NCI-H146 (cell line): Measurements from ENCODE around the gene SLC9A3.
"Not testable (repeated sequence)": the region's sequence is repeated elsewhere in the genome, so short reads cannot be mapped to it uniquely, and the experiment has no call there.

Experiments used
- DNase-seq: peaks from one replicate; lab custom pipeline; 2025; lab: John Stamatoyannopoulos, UW

Gene SLC9A3

DNA sequence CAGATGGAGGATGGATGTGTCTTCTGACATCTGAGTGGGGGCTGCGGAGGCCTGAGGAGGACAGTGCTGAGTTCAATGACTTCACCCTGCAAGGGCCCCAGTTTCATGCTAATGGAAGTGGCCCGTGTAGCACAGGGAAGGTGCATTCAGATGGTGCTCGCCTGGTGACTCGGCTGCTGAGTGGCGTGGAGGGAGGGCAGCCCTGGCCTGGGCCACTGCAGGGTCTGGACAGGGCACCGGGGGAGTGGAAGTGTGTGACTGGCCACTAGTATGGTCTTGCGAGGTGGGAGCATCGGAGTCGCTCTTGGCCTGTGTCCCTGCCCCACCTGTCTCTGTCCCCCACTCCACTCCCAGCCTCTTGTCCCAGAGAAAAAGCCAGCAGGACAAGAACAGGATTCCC, 1.7 kb upstream of the SLC9A3 start:
- DNase-seq, result no peak

DNA sequence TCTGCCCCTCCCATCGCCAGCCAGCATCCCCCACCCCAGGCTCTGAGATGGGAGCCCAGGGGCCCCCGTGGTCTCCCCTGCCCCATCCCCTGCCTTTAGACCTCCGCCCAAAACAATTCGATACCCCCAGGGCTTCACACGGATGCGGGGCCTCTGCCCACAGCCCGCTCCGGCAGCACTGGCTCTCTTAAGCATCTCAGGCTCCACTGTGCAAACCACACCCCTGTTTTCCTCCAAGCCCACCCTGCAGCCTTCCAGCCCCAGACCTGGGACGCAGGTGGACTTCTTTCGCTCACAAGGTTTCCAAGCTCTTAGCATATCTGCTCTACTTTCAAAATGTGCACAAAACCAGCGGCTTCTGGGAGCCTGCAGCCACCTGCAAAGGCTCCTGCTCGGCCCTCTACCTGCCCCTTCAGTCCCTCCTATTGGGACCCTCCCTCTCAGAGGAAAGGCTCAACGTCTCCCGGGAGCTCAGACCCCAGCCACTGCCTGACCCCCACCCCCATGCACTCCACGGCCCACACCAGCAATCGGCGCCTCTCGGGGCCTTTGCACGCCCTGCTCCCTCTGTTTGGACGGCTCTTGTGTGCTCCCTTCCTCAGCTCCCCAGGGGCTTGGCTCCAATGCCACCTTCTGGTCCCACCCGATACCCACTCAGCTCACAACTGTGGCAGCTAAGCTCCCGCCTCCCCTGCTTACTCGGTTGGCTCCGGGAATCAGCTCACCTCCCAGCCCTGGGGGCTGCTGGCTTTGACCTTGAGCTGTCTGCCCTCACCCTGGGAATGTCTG, 918 bp upstream of the SLC9A3 start:
- DNase-seq, result no peak

DNA sequence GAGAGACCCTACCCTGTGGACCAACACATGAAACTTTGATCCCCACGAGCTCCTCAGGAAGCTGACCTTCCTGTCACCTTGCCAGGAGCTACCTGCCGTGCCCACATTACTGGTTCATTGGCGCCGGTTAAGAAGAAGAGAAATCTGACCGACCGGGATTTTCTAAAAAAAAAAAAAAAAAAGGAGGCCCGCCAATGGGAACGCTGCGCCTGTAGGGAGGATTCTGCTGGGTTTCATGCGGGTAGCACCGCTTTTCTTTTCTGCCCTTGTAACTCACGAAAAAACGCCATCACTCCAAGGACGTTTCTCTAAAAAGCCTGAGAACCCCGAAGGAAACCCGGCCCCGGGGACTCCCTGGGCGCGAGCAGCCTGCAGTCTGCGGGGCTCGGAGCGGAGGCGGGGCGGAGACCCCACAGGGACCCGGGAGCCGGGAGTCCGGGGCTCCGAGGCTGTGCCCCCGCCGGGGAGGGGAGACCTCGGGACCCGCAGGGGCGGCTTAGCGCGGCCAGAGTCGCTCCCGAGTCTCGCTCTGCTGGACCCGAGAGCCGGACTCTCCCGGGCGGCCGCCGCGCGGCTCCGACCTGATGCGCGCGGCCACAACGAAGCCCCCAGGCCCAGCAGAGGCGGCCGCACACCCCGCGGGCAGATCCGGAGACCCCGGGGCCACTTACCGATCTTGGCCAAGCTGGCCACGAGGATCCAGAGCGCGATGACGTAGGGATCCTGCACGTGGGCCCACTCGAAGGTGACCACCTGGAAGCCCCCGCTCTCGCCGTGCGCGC, 617 bp downstream of the SLC9A3 start:
- no peak for DNase-seq

DNA sequence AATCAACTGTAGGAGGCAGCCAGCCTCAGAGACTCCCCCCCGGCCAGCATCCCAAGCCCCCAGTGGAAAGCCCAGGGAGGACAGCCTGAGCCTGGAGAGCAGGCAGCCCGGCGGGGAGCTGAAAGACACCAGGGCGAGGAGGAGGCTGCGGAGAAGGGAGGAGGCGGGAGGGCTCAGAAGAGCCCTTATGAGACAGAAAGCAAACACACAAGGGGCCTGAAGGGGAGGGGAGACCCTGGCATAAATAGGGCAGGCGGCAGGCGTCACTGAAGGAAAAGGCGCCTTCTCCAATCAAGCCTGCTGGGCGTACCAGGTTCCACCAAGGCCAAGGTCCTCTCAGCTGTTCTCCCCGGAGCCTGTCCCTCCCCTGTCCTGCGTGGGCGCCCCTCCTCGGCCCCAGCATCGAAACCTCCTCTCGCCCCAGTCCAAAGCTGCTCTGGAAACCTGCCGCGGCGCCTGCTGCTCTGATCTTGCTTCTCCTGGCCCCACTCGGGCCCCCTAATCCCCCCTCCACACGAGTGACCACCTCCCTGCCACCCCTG, 1.3 kb downstream of the SLC9A3 start:
- no peak for DNase-seq

DNA sequence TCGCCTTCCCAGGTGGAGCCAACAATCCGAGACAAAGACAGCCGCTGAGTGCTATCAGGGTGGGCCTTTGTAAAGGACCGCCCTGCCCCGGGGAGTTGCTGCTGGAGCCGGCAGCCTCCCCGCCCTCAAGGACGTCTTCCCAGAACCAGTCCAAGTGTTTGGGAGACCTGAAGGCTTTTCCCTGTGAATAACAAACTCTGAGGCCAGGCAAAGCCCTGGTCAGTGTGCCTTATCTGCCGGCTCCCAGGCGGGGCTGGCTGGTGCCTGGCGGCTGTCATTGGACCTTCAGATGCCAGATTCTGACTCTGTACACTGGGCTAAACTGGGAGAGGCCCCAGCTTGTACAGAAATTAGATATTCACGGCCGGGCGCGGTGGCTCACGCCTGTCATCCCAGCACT, 2.1 kb downstream of the SLC9A3 start:
- DNase-seq, result no peak

DNA sequence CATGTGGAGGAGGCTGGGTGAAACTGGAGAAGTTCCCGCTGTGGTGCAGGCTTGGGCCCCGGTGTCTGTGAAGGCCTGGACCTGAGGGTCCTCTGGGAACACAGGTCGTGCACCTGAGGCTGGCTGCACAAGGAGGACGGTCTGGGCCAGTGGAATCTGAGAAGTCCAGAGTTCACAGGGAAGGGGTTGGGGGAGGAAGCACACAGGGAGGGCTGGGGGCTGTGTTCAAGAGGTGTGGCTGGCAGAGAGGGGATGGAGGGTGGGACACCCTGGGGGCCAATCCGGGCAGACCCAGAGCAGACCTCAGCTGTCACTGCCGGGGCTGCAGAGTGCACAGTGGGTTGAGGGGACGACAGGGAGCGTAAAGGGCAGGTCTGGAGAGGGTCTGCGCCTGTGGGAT, 2.6 kb downstream of the SLC9A3 start:
- DNase-seq, result no peak

DNA sequence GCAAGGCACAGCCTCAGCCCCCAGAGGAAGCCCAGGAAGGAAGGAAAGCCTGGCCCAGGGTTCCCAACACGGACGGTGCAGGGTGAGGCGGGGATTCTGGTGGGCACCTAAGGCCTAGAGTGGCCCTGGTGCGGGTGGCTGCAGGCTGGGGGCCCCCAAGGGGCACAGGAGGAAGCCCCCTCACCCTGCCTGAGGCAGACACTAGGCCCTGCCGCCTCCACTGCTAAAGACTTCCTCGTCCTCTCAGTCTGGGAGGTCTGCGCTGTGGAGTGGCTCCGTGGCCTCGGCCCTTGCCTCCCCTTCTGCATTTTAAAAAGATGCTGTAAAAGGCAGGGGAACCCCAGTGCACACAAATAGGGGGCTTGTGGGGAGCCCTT, 3.4 kb downstream of the SLC9A3 start:
- no peak for DNase-seq

DNA sequence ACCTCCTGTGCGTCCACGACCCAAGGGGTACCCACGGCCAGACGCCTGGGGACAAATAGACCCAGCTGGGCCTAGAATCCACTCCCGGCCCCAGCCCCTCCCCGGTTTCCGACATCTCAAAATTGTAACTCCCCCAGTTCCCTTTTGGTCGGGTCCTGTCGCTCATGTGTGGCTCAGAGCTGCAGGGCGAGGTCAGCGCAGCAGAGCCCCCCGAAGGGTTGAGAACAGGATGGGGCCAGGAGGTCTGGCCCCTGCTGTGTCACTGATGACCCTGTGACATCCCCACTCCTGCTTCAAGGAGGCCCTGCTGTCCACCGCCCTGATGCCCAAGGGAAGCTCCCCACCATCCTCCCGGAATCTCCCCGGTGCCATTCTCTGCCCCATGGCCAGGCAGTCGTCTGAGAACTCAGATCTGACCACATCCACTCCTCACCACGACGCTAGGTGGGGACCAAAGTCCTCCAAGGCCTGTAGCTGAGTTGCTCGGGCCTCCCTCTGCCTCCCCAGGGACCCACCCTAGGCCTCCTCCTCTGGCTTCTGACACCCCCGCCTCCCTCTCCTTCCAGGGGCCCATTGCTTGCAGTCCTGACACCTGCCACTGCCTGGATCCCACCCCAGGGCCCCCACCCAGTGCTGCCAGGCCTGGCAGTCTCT, 3.9 kb downstream of the SLC9A3 start:
- no peak for DNase-seq

DNA sequence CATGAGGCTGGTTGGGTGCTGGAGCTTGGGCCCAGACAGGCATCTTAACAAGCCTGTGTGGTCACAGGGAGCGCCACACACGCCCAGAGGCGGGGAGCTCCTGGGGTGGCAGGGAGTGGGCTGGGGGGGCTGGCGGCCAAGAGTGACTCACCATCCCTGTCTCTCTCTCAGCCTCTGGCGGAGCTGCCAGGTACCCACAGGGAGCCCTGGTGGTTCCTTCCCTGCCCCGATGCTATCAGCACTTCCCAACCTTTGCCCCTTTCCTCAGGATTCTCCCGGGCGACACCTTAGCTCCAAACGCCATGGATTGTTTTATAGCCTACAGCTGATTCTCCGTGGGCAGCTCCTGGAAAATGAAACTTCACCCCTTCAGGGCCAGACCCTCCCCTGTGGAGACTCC, 5.5 kb downstream of the SLC9A3 start:
- no peak for DNase-seq

DNA sequence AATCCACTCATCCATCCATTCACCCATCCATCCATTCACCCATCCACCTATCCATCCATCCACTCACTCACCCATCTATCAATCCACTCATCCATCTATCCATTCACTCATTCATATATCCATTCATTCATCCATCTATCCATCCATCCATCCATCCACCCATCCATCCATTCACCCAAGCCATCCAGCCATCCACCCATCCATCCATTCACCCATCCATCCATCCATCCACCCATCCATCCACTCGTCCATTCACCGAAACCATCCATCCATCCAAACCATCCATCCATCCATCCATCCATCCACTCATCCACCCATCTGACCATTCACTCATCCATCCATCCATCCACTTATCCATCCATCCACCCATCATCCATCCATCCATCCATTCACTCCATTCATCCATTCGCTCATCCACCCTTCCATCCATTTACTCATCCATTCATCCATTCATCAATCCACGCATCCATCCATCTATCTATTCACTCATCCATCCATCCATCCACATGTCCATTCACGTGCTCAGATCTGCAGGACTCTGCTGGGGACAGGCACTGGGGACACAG, 6.6 kb downstream of the SLC9A3 start:
- DNase-seq, result no peak

DNA sequence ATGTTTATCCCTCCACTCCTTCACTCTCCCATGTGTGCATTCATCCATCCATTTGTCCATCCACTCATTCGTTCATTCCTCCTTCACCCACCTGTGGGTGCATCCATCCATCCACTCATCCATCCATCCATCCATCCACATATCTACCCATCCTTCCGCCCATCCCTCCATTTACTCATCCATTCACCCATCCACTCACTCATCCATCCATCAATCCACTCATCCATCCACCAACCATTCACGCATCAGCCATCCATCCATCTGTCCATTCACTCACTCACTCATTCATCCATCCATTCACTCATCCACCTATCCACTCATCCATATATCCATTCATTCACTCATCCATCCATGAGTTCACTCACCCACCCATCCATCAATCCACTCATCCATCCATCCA, 7.3 kb downstream of the SLC9A3 start:
- no peak for DNase-seq

DNA sequence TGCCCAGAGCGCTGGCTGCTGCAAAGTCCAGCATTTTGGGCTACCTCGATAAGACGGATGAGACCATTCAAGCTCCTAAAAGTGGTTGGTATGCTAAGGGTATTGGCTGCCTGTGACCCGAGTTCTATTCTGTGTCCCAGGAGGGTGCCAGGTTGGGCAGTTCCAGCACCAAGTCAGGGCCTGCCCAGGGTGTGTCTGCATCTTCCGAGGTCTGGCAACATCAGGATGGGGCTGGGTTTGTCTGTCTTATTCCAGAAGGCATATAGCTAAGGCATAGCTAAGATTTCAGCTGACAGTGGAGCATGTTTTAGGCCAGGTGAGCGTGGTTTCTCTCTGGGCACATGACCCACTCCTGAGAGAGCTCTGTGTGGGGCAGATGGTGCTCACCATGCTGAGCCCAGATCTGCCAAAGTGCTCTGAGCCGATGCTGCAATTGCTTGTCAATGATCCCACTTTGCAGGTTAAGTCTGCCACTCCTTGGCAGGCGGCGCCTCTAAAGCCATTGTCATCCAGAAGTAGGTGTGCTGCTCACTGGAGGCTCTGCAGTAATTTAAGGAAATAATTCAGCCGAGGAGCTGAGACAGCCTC, 7.8 kb downstream of the SLC9A3 start:
- DNase-seq, result no peak

DNA sequence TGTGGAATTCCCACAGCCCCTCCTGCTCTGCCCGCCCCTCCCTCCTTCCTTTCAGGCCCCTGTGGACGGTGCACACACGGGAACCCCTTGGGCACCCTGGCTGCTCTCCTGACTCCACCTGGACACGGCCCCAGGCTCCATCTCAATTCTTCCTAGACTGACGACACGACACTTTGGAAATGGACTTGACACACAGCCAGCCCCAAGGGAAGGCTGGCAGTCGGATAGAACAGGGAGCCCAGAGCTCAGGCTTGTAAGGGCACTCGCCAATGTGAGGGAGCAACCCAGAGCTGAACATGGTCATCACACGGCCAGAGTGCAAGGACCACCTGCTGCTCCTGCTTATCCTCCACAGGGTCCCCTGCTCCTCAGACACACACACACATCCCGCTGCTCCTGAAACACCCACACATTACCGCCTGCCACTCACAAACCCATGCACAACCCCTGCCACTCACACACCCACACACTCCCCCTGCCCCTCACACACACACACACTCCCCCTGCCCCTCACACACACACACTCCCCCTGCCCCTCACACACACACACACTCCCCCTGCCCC, 8.9 kb downstream of the SLC9A3 start:
- no peak for DNase-seq

DNA sequence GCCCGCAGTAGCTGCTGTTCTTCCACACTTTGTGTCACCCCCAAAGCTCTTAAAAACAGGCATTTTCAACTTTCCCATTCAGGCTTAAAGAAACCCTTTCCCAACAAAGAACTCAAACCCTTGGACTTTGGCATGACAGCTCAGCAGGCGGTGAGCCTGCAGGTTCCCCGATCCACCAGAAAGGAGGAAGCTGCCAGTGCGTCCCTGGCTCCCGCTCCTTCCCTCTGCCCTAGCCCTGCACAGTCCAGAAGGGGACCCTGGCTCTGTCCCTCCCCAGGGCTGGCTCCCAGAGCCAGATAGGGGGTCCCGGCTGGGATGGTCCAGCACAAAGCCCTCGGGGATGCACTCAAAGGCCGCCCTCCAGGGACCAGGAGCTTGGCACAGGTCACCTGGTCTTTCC, 9.6 kb downstream of the SLC9A3 start:
- no peak for DNase-seq

DNA sequence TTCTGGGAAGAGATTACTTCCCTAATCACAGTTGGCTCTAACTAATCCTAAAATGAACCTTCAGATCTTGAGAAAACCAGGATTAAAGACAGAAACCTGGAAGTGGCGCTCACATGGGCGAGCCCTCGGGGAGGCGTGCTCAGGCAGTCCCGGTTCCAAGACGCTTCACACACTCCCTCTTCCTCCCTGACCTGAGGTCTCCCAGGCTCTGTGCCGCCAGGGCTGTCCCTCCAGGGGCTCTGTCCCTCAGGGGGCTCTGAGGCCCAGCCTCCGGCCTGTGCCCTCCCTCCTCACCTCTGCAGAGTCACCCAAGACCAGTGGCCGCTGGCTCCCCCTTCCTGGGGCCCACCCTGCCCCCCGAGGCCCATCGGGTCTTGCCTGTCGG, 10.2 kb downstream of the SLC9A3 start:
- DNase-seq, result no peak

DNA sequence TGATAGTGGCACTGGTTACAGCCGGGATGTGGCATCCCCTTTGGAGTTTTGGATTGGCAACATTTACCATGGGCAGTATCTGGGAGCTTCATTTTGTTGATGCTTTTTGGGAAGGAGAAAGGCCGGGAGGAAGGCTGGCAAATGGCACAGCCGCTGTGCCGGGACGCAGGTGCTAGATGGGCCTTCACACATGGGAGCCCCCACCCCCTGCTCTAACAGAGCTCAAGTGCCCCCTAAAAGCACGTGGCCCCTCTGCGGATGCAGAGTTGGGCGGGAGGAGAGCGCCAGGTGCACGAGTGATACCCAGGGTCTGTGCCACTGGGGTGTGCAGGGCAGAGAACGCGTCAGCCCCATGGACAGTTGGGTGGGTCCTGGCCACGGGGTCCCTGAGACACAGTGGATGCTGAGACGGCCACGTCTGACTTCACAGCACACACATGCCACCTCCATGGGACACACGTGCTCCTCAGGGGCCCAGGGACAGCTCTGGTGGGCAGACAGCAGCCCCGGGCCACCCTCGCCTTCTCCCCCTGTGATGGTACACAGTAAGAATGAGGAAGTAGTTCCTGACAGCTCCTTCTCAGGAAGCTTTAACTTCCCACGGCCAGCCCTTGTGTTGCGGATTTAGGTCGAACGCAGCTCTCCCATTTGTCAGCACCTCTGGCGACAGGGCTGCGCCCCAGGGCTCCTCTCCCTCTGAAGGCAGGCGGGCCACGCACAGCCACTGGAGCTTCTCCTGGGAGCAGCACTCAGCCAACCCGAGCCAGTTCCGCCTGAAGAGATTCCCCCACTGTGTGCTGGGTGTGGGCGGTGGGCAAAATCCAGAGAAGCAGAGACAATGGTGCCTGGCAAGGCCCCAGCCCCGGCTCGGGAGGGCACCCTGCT, 10.8 kb downstream of the SLC9A3 start:
- DNase-seq, result no peak

DNA sequence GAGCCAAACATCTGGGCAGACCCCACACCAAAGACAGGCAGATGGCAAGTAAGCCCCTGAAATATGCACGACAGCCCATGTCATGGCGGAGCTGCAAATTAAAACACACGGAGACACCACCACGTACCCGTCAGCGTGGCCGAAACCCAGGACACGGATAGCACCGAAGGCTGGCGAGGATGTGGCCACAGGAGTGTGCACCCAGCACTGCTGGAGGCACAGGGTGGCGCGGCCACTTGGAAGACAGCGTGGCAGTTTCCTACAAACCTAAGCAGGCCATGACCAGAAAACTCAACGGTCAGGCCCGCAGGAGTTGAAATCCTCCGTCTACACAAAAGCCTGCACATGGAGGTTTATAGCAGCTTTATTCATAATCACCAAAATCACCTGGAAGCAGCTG, 12.8 kb downstream of the SLC9A3 start:
- no peak for DNase-seq

DNA sequence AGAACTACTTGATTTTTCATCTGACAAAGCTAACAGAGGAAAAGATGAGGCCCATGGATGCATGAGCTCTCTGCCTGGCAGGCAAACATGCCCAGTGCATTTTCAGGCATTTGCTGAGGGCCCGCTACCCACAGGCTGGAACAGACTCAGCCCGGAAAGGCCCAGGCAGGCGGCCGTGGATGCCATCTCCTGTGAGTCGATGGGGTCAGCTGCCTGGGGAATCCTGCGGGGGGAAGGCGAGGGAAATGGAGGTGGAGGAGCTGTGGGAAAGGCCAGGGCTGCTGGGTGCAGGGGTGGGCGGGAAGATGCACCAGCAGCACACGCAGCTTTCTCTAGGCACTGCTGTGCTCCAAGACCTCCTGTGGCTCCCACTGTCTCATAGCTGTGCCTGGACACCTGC, 13.7 kb downstream of the SLC9A3 start:
- DNase-seq, result no peak

DNA sequence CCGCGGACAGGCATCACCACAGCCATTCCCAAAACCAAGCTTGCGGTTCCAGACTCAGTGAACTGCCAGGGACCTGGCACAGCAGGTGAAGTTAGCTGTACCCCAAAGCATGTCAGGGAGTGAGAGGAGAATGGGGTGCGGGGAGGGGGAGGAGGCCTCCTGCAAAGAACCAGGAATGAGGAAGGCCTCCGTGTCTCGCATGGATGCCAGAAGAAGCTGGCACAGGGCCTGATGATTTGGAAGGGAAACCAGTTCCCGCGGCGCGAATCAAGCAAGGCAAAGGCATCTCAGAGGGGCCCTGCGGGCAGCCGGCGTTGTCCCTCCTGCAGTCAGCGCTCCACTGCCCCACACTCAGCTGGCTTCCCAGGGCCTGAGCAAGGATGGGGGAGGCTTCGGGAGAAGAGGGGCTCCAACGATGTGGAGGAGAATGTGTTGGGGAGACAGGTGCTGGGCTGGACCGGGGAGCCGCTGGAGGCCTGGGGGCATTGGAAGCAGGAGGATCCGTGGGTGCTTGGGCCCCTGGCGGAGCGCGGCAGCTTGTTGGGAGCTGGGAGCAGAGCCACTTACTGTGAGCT, 14.6 kb downstream of the SLC9A3 start:
- DNase-seq, result no peak

DNA sequence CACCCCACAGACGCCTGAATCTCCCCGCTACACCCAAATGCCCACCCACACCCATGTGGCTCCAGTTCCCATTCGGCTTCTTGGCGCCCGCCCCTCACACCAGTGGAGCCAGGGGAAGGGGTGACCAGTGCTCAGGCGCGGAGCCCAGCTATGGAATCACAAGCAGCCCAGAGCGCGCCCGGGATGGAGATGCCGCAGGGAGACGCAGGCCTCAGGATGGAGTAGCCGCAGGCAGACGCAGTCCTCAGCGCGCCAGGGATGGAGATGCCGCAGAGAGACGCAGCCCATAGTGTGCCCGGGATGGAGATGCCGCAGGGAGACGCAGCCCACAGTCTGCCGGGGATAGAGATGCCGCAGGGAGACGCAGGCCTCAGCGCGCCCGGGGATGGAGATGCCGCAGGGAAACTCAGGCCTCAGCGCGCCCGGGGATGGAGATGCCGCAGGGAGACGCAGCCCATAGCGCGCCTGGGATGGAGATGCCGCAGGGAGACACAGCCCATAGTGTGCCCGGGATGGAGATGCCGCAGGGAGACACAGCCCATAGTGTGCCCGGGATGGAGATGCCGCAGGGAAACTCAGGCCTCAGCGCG, 16.2 kb downstream of the SLC9A3 start:
- not testable (repeated sequence) for DNase-seq
